Stimulated activated memory B cell treated with anti-CD40 and anti-IgM and Interleukin-4, amounts not matched to agents 10 μg/mL and 1 μg/mL and 100 μg/mL, for 72 hours (primary cell): ENCODE data around the gene MARK2.

Source experiments
- ATAC-seq: fragments of 150-1000 bp; cut with Tn5 transposase; 2 replicates; pipeline ENCODE4 v1.10.0; 2021
- H3K27ac Mint-ChIP-seq: one replicate; pipeline ENCODE4 v1.8.0; 2022; ENCODE audit warnings: mild to moderate bottlenecking, mixed read lengths
- H3K27me3 Mint-ChIP-seq: one replicate; pipeline ENCODE4 v1.8.0; 2022; ENCODE audit warnings: mixed read lengths
- H3K36me3 Mint-ChIP-seq: one replicate; pipeline ENCODE4 v1.8.0; 2022; ENCODE audit warnings: mixed read lengths
- H3K4me1 Mint-ChIP-seq: one replicate; pipeline ENCODE4 v1.8.0; 2022; ENCODE audit warnings: mixed read lengths
- H3K4me3 Mint-ChIP-seq: one replicate; pipeline ENCODE4 v1.8.0; 2022; ENCODE audit warnings: mild to moderate bottlenecking, moderate library complexity, mixed read lengths
- H3K9me3 Mint-ChIP-seq: one replicate; pipeline ENCODE4 v1.8.0; 2022; ENCODE audit warnings: mixed read lengths

Gene MARK2

GRCh38 chr11:63876616-63877015 is 37.7 kb downstream of the MARK2 start:
- no peak overlapping the region for H3K27ac Mint-ChIP-seq
- no peak overlapping the region for H3K4me3 Mint-ChIP-seq
- H3K27me3 Mint-ChIP-seq: no peaks in the 10 kb centered on the region
- no peaks in the 10 kb centered on the region for H3K9me3 Mint-ChIP-seq
- H3K4me1 Mint-ChIP-seq: peaks cover 66% of the 10 kb centered on the region
- no peak for ATAC-seq
- peaks cover 18% of the 10 kb centered on the region for H3K36me3 Mint-ChIP-seq

GRCh38 chr11:63877658-63878241 is 38.8 kb downstream of the MARK2 start:
- Mint-ChIP-seq H3K4me3 (no peak overlapping the region), H3K27me3 (no peaks in the 10 kb centered on the region), H3K27ac (peak overlapping the region; percentile 35), H3K4me1 (peaks cover 65% of the 10 kb centered on the region), H3K9me3 (no peaks in the 10 kb centered on the region), H3K36me3 (peaks cover 18% of the 10 kb centered on the region)
- no peak for ATAC-seq

GRCh38 chr11:63879598-63880402 is 40.9 kb downstream of the MARK2 start:
- Mint-ChIP-seq H3K4me1 (peaks cover 71% of the 10 kb centered on the region), H3K9me3 (no peaks in the 10 kb centered on the region), H3K27ac (peak overlapping the region; percentile 33), H3K27me3 (no peaks in the 10 kb centered on the region), H3K36me3 (peaks cover 18% of the 10 kb centered on the region), H3K4me3 (no peak overlapping the region)
- no peak for ATAC-seq

GRCh38 chr11:63880403-63880790 is 41.5 kb downstream of the MARK2 start:
- no peak overlapping the region for H3K4me3 Mint-ChIP-seq
- no peaks in the 10 kb centered on the region for H3K27me3 Mint-ChIP-seq
- H3K9me3 Mint-ChIP-seq: no peaks in the 10 kb centered on the region
- H3K27ac Mint-ChIP-seq: peak overlapping the region; percentile 33
- H3K4me1 Mint-ChIP-seq: peaks cover 69% of the 10 kb centered on the region
- H3K36me3 Mint-ChIP-seq: peaks cover 15% of the 10 kb centered on the region
- no peak for ATAC-seq

GRCh38 chr11:63882555-63883242 is 43.8 kb downstream of the MARK2 start:
- no peaks in the 10 kb centered on the region for H3K27me3 Mint-ChIP-seq
- ATAC-seq: peak; percentile 60
- peaks cover 74% of the 10 kb centered on the region for H3K4me1 Mint-ChIP-seq
- peaks cover 12% of the 10 kb centered on the region for H3K36me3 Mint-ChIP-seq
- peak overlapping the region; percentile 63 for H3K27ac Mint-ChIP-seq
- no peak overlapping the region for H3K4me3 Mint-ChIP-seq
- H3K9me3 Mint-ChIP-seq: no peaks in the 10 kb centered on the region

GRCh38 chr11:63883791-63884190 is 44.9 kb downstream of the MARK2 start:
- H3K27me3 Mint-ChIP-seq: no peaks in the 10 kb centered on the region
- no peaks in the 10 kb centered on the region for H3K9me3 Mint-ChIP-seq

GRCh38 chr11:63884196-63884932 is 45.5 kb downstream of the MARK2 start:
- H3K36me3 Mint-ChIP-seq: peaks cover 5% of the 10 kb centered on the region
- no peak for ATAC-seq
- no peak overlapping the region for H3K4me3 Mint-ChIP-seq
- H3K4me1 Mint-ChIP-seq: peaks cover 78% of the 10 kb centered on the region
- H3K27ac Mint-ChIP-seq: peak overlapping the region; percentile 63
- no peaks in the 10 kb centered on the region for H3K9me3 Mint-ChIP-seq
- H3K27me3 Mint-ChIP-seq: no peaks in the 10 kb centered on the region

More at GRCh38 chr11:63883791-63884190, 44.9 kb downstream of the MARK2 start:
- Mint-ChIP-seq H3K36me3 (peaks cover 5% of the 10 kb centered on the region), H3K27ac (peak overlapping the region; percentile 63), H3K4me3 (no peak overlapping the region), H3K4me1 (peaks cover 74% of the 10 kb centered on the region)
- no peak for ATAC-seq

- peaks cover 15% of the 10 kb centered on the region for H3K36me3 Mint-ChIP-seq
- no peaks in the 10 kb centered on the region for H3K27me3 Mint-ChIP-seq
- H3K4me3 Mint-ChIP-seq: peak overlapping the region; percentile 34
- peaks cover 80% of the 10 kb centered on the region for H3K4me1 Mint-ChIP-seq
- H3K9me3 Mint-ChIP-seq: no peaks in the 10 kb centered on the region
- no peak for ATAC-seq
- H3K27ac Mint-ChIP-seq: peak overlapping the region; percentile 65
These were observed 48.6 kb downstream of the MARK2 start for GRCh38 chr11:63887386-63887999.

- Mint-ChIP-seq H3K9me3 (no peaks in the 10 kb centered on the region), H3K27ac (peak overlapping the region; percentile 65), H3K36me3 (peaks cover 19% of the 10 kb centered on the region), H3K27me3 (no peaks in the 10 kb centered on the region), H3K4me1 (peaks cover 71% of the 10 kb centered on the region), H3K4me3 (peak overlapping the region; percentile 95)
- peak; percentile 89 for ATAC-seq
These were observed 49.5 kb downstream of the MARK2 start for GRCh38 chr11:63888170-63889086.

- peaks cover 62% of the 10 kb centered on the region for H3K4me1 Mint-ChIP-seq
- no peak for ATAC-seq
- no peaks in the 10 kb centered on the region for H3K27me3 Mint-ChIP-seq
- H3K27ac Mint-ChIP-seq: peak overlapping the region; percentile 65
- peak overlapping the region; percentile 95 for H3K4me3 Mint-ChIP-seq
- no peaks in the 10 kb centered on the region for H3K9me3 Mint-ChIP-seq
- H3K36me3 Mint-ChIP-seq: peaks cover 27% of the 10 kb centered on the region
These were observed 50.4 kb downstream of the MARK2 start for GRCh38 chr11:63889344-63889743.

- H3K4me1 Mint-ChIP-seq: peaks cover 62% of the 10 kb centered on the region
- H3K27ac Mint-ChIP-seq: peak overlapping the region; percentile 65
- H3K9me3 Mint-ChIP-seq: no peaks in the 10 kb centered on the region
- no peaks in the 10 kb centered on the region for H3K27me3 Mint-ChIP-seq
- no peak overlapping the region for H3K4me3 Mint-ChIP-seq
- ATAC-seq: no peak
- peaks cover 34% of the 10 kb centered on the region for H3K36me3 Mint-ChIP-seq
These were observed 51.5 kb downstream of the MARK2 start for GRCh38 chr11:63890368-63890767.

- Mint-ChIP-seq H3K27ac (peak overlapping the region; percentile 49), H3K36me3 (peaks cover 50% of the 10 kb centered on the region), H3K9me3 (no peaks in the 10 kb centered on the region), H3K4me3 (no peak overlapping the region), H3K4me1 (peaks cover 61% of the 10 kb centered on the region), H3K27me3 (no peaks in the 10 kb centered on the region)
- no peak for ATAC-seq
These were observed 53.3 kb downstream of the MARK2 start for GRCh38 chr11:63892228-63892627.

GRCh38 chr11:63893355-63893754 is 54.4 kb downstream of the MARK2 start:
- no peak overlapping the region for H3K27ac Mint-ChIP-seq
- H3K4me1 Mint-ChIP-seq: peaks cover 50% of the 10 kb centered on the region
- H3K4me3 Mint-ChIP-seq: no peak overlapping the region
- H3K9me3 Mint-ChIP-seq: no peaks in the 10 kb centered on the region
- peaks cover 58% of the 10 kb centered on the region for H3K36me3 Mint-ChIP-seq
- ATAC-seq: no peak
- no peaks in the 10 kb centered on the region for H3K27me3 Mint-ChIP-seq

- H3K27me3 Mint-ChIP-seq: no peaks in the 10 kb centered on the region
- no peaks in the 10 kb centered on the region for H3K9me3 Mint-ChIP-seq
- H3K4me1 Mint-ChIP-seq: peaks cover 23% of the 10 kb centered on the region
- ATAC-seq: no peak
- no peak overlapping the region for H3K4me3 Mint-ChIP-seq
- H3K36me3 Mint-ChIP-seq: peaks cover 76% of the 10 kb centered on the region
- H3K27ac Mint-ChIP-seq: peak overlapping the region; percentile 76
These were observed 57.2 kb downstream of the MARK2 start for GRCh38 chr11:63896071-63896470.
